HuH-7 (cell line): ENCODE data around the gene FAM3D.
"Not testable (repeated sequence)": the region's sequence is repeated elsewhere in the genome, so short reads cannot be mapped to it uniquely, and the experiment has no call there.

Source experiments
- DNase-seq: peaks from one replicate; pipeline ENCODE4 v3.0.0; 2011; ENCODE audit warnings: low spot score

FAM3D gene

GRCh38 chr3:58683466-58683865 lies 16.9 kb upstream of the FAM3D start:
- DNase-seq: no peak

GRCh38 chr3:58683001-58683458 lies 16.5 kb upstream of the FAM3D start:
- DNase-seq: no peak

- DNase-seq: no peak
Measured at GRCh38 chr3:58681863-58682262, 15.3 kb upstream of the FAM3D start.

DNA sequence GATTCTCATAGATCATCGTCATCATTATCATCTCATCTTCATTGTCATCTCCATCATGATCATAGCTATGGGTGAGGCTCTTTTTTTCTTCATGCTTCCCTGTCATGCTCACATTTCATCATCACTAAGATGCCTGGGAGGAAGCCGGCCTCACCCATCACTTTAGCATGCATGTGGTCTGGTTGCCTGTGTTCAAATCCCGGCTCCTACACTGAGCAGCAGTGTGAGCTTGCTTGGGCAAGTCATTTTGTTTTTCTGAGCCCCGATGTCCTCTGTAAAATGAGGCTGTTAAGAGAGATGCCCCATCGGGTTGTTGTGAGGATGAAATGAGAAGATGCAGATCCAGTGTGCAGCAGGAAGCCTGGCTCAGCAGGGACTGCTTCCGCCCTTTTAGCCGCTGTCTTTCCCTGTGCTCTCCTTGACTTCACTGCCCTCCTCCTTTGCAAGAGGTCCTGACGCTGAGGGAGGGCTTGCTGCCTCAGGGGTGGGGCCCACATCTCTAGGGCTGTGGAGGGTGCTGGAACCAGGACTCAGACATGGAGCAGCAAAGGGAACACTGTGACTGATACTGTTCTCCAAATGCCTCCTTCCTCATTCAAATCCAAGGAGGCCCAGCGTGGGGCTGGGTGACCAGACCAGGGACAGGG lies 14.4 kb upstream of the FAM3D start:
- DNase-seq: no peak

- no peak for DNase-seq
Measured at GRCh38 chr3:58679974-58680666, 13.5 kb upstream of the FAM3D start.

DNA sequence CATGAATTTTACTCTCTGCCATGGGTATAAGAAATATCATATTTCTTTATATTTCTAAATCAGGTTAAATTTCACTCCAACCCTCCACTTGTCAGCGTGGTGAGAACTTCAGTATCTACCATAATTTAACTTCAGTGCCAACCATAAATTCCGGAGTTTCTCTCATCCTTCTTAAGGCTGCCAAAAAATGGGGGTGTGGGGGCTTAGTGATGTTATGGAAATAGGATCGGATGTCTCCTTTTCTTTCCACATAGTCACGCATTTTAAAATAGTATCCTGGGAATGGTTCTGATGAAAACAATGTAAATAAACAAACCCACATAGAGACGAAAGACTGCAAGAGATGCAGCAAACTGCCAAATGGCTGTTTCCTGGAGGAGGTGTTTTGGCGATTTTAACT lies 12.9 kb upstream of the FAM3D start:
- DNase-seq: no peak

GRCh38 chr3:58678177-58678970 lies 11.8 kb upstream of the FAM3D start:
- not testable (repeated sequence) for DNase-seq

- no peak for DNase-seq
Measured at GRCh38 chr3:58672880-58673279, 6.3 kb upstream of the FAM3D start.

DNA sequence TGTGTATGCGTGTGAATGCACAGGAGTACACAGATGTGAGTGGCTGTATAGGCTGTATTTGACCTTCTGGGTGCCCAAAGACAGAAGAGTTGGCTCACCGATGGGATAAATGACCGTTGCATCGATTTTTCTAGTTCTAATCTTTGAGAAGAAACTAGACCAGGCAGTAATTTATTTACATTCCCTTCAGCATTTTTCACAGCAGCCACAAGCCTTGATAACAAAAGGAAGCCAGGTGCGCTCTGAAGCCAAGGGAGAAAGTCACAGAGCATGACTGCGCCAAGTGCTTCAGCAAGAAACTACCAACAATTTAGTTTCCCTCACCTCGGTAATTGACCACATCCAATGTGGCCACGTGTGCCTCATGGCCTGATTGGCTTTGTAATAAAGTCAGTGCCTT lies 5.9 kb upstream of the FAM3D start:
- DNase-seq: no peak

DNA sequence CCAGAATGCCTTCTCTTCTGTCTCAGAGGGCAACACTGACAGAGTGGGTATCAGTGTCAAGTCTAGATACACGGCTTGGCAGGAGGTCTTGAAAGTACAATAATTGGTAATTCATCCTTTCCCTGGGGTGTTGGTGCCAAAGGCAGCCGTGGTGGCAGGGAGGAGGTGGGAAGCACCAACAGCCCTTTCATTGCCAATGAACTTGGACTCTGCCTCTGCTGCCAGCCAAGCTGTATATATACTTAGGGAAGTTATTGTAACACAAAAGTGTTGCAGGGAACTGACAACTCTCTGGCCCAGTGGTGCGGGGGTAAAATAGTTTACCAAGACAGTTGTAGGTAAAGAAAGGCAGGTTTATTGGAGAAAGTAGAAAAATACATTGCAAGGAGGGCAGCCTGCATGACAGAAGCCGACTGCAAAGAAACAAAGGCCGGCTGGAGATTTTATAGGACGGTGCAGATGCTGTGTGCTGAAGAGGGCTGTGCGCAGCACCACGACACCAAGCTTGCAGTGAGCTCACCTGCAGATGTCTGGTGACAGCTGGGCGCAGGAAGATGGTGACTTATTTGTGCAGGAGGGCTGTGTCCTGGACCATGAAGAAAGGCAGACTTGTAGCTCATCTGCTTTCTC lies 4.0 kb upstream of the FAM3D start:
- DNase-seq: no peak

- peak; percentile 28 for DNase-seq
Measured at GRCh38 chr3:58668247-58668646, 1.7 kb upstream of the FAM3D start.

DNA sequence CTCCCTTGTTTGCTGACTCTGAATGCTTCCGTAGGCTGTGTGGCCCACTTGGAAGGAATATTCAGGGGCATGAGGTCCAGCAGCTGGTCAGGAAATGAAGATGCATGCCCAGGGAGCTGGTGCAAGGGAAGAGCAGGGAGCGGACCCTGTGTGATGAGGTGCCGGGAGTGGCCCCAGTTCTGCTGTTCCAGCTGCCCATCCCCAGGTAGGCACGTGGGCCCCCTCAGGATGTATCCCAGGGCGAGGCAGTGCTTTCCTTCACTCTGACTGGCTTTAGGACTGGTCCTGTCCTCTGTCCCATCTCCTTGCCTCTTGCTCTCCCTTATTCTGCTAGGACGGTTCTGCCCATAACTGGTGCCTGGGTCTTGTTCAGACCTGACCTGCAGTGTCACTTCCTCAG lies 1.1 kb upstream of the FAM3D start:
- no peak for DNase-seq

DNA sequence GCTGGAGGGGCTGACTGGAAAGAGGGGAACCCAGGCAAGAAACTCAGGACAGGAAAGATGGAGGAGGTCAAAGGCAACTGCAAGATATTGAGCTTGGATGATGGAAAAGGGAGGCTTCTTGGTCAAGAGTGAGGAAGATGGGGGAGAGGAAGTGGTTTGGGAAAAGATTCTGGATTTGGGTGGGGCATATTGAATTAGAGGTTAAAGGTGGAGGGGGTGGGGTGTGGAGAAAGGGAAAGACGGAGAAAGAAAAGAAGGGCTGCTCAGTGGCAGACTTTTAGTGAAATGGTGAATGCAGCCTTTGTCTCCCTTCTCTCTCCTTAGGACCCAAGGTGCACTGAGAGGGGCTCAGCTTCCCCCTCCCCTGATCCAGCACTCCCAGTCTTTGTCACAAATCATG lies 655 bp upstream of the FAM3D start:
- no peak for DNase-seq

DNA sequence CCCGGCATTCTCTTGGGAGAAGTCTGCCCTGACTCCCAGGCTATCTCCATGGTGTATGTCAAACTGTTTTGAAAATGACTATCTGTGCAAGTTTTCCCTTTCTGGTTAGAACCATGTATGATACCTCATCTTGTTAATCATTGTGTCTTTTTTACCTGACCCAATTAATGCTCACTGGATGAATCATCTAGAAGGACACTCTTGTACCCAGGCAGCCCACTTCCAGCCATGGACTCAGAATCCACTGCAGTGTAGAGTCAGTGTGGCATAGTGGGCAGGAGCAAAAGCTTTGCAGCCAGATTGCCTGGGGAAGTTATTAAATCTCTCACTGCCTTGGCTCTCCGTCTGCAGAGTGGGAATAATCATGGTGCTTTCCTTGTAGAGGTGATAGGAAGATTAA lies 1.2 kb downstream of the FAM3D start:
- no peak for DNase-seq

- no peak for DNase-seq
Measured at GRCh38 chr3:58664611-58665010, 2.0 kb downstream of the FAM3D start.

GRCh38 chr3:58661836-58662420 lies 4.6 kb downstream of the FAM3D start:
- no peak for DNase-seq

GRCh38 chr3:58660998-58661397 lies 5.6 kb downstream of the FAM3D start:
- DNase-seq: no peak

DNA sequence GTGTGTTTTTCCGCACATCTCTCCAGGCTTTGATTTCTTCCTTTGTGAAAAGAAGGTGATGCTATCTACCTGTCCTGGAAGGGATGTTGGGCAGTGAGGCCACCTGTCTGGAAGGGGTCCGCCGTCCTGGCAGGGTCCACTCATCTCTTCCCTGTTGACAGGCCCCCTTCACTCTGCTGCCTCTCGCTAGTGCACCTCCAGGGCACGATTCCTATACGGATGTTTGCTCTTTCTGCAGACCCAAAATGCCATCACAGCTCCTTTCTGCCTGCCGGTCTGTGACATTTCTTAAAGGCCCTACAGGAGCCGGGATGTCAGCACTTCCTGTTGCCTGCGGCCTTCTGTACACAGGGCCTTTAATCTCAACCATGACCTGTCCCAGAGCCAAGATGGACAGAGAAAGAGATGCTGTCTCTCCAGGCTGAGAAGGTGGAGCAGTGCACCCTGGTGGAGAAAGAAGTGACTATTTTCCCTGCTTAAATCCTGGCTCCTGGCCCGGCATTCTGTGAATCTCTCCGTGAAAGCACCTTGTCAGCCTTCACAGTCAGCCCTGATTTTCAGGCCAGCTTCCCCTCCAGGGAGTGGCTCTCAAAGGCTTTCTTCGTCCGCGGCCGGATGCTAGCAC lies 7.4 kb downstream of the FAM3D start:
- DNase-seq: peak; percentile 42

DNA sequence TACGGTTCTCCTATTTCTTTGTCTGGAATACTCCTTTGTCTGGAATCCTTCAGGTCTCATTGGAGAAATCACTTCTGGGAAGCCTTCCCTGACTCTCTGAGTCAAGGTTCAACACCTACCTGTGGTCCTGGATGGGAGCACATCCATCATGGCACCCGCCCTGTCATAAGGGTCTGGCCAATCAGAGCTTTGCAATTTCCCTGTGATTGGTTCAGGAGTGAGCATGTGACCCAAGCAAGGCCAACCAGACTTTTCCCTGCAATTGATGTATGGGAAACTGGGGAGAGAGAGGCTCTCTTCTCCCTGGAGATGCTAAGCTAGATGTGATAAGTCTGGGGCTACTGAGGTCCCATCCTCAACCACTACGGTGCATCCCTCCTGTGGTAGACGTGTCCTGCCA lies 8.1 kb downstream of the FAM3D start:
- no peak for DNase-seq

DNA sequence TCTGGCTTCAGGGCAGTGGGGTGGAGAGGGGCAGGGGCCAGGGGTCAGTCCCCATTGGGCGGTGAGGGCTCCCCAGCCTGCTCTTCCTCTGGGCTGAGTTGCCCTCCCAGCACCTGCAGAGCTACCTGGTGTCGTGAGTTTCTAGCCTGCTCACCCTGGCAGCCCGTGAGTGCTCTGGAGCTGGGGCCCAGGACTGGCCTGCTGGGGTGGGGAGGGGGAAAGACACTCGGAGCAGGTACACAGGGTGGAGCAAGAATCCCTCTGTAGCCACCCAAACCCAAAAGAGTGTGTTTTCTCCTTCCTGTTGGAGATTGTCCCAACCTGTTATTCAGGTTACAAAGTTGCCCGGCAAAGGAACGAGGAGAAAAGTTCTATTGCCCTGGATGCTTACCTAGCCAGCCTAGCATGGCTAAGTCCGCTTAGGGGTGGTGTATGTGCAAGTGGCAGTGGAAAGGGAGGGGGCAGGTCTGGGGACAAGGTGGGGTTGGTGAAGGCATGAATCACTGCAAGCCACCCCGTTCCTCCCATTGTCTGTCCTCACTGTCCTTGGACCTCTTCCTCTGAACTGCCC lies 8.9 kb downstream of the FAM3D start:
- DNase-seq: no peak

GRCh38 chr3:58657036-58657520 lies 9.5 kb downstream of the FAM3D start:
- no peak for DNase-seq
